ENCODE measurements around the gene VEGFA. TPM values are rescaled to one million over a fixed set of nuclear protein-coding genes. Genes with fewer than 3 reads are reported as not detected.

VEGFA gene
- total RNA-seq, 2 donors from 2014 or later: 127 to 335 TPM

- no peak for DNase-seq (ENCODE audit: low spot score)
- Histone ChIP-seq H3K4me3 (no peak overlapping the region), H3K9me3 (no peaks in the 10 kb centered on the region), H3K36me3 (no peaks in the 10 kb centered on the region), H3K4me1 (replicated peaks) (peaks cover 12% of the 10 kb centered on the region), H3K27me3 (replicated peaks; ENCODE audit: insufficient read depth) (no peaks in the 10 kb centered on the region), H3K27ac (peak overlapping the region; percentile 78 to 93)
- TF ChIP-seq POLR2A (IDR thresholded peaks at IDR 0.05) (no peak), POLR2AphosphoS5 (IDR thresholded peaks at IDR 0.05) (no peak)
- TF ChIP-seq, protein P1, sequence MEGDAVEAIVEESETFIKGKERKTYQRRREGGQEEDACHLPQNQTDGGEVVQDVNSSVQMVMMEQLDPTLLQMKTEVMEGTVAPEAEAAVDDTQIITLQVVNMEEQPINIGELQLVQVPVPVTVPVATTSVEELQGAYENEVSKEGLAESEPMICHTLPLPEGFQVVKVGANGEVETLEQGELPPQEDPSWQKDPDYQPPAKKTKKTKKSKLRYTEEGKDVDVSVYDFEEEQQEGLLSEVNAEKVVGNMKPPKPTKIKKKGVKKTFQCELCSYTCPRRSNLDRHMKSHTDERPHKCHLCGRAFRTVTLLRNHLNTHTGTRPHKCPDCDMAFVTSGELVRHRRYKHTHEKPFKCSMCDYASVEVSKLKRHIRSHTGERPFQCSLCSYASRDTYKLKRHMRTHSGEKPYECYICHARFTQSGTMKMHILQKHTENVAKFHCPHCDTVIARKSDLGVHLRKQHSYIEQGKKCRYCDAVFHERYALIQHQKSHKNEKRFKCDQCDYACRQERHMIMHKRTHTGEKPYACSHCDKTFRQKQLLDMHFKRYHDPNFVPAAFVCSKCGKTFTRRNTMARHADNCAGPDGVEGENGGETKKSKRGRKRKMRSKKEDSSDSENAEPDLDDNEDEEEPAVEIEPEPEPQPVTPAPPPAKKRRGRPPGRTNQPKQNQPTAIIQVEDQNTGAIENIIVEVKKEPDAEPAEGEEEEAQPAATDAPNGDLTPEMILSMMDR (IDR thresholded peaks at IDR 0.05): no peak
- WGBS: 77% methylated on average over 5 of the region's 5 CpGs
- intact Hi-C loops (cut with DNase I): no loop called here
Measured at GRCh38 chr6:43743682-43744381, 26.2 kb upstream of the VEGFA start.

DNA sequence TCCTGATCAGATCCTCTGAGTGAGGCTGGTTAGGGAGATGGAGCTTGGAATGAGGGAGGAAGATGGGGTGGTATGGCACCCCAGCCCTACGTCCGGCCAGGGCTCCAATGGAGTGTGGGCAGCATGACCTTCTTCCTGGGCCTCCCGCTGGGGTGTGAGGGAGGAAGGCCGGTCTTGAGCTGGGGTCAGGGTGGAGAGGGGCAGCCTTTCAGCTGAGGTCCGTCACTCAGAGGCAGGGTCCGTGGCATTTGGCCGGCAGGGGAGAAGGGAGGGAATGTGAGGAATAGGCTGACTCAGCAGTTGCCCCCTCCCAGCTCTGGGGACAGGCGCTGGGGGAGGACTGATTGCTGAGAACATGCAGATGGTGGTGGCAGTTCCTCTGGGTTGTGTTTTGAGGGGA, 25.5 kb upstream of the VEGFA start:
- Histone ChIP-seq H3K27me3 (replicated peaks; ENCODE audit: insufficient read depth) (no peaks in the 10 kb centered on the region), H3K4me3 (no peak overlapping the region), H3K36me3 (no peaks in the 10 kb centered on the region), H3K4me1 (replicated peaks) (peaks cover 12% of the 10 kb centered on the region), H3K27ac (peak overlapping the region; percentile 78 to 93), H3K9me3 (no peaks in the 10 kb centered on the region)
- WGBS: 95% methylated on average over 8 of the region's 8 CpGs
- TF ChIP-seq POLR2A (IDR thresholded peaks at IDR 0.05): no peak
- TF ChIP-seq, protein P1 (IDR thresholded peaks at IDR 0.05): no peak
- DNase-seq (ENCODE audit: low spot score): no peak
- intact Hi-C loops (cut with DNase I): no loop called here

DNA sequence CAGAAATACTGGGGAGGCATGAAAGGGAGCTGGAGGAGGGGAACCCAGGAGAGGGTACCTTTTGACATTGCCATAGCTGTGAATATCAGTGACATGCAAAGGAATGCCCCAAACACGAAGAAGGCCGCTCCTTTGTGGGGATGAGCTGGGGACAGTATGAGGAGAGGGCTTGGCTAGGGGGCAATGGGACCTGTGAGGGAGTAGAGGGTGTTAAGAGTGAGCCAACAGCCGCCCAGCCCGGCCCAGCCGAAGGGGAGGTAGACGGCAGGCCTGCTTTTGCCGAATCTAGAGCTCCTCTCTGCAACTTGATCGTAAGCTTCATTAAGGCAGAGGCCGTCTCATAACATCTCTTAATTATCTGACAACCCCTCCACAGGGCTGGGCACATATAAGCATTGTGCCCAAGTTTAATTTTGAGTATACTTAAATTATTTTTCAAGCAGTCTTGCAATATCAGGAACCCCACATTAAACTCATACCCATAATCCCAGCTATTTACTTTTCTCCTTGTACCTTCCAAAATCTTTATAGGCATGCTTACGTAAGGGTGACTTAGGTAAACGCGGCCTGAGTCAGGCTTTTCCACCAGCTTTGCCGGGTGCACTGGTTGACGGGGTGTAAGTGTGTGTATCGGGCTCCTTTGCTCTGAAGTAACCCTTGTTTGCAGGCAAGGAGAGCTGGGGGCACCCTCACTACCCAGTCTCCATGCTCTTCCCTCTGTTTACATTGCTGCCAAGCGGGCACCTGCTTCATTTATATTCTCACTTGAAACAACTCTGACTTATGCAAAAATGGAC, 24.9 kb upstream of the VEGFA start:
- no peaks in the 10 kb centered on the region for H3K36me3 ChIP-seq
- H3K4me3 ChIP-seq: no peak overlapping the region
- intact Hi-C loops (cut with DNase I): no loop called here
- DNase-seq (ENCODE audit: low spot score): peak; percentile 79
- H3K4me1 ChIP-seq (replicated peaks): peaks cover 12% of the 10 kb centered on the region
- H3K9me3 ChIP-seq: no peaks in the 10 kb centered on the region
- H3K27ac ChIP-seq: peak overlapping the region; percentile 78 to 93
- TF ChIP-seq POLR2A (IDR thresholded peaks at IDR 0.05) (peak; percentile 21), POLR2AphosphoS5 (IDR thresholded peaks at IDR 0.05) (peak; percentile 98)
- TF ChIP-seq, protein P1 (IDR thresholded peaks at IDR 0.05): no peak
- WGBS: 64% methylated on average over 16 of the region's 16 CpGs
- no peaks in the 10 kb centered on the region for H3K27me3 ChIP-seq (replicated peaks; ENCODE audit: insufficient read depth)

DNA sequence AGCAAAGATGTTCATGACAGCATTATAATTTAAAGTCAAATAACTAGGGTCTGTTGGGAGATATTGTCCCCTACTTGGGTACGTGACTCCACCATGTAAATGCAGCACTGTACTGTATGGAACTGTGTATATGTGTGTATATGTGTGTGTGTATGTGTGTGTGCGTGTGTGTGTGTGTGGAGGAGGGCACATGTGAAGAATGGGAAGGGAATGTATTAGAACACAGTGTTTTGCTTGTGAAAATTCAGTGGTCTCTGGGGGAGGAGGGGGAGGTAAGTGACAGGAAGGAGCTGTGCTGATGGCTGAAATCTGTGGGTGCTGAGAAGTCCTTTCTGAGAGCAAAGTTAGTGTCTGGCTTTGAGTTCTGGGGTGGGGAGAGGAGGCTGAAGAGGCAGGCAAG, 23.9 kb upstream of the VEGFA start:
- Histone ChIP-seq H3K27me3 (replicated peaks; ENCODE audit: insufficient read depth) (no peaks in the 10 kb centered on the region), H3K4me3 (no peak overlapping the region), H3K27ac (peak overlapping the region; percentile 78 to 93), H3K4me1 (replicated peaks) (peaks cover 7% of the 10 kb centered on the region), H3K9me3 (no peaks in the 10 kb centered on the region), H3K36me3 (no peaks in the 10 kb centered on the region)
- TF ChIP-seq, protein P1 (IDR thresholded peaks at IDR 0.05): no peak
- TF ChIP-seq POLR2AphosphoS5 (IDR thresholded peaks at IDR 0.05): no peak
- TF ChIP-seq POLR2A (IDR thresholded peaks at IDR 0.05): no peak
- no peak for DNase-seq (ENCODE audit: low spot score)
- WGBS: 86% methylated on average over 2 of the region's 2 CpGs
- intact Hi-C loops (cut with DNase I): no loop called here
